Calu3 (cell line): ENCODE data around the gene RAB11FIP5. TPM values are rescaled to one million over a fixed set of nuclear protein-coding genes. Genes with fewer than 3 reads are reported as not detected.

ENCODE experiments used
- BruUV-seq: library from RNA; stranded (reverse); fragments of 400-500 nt; replicated peaks from 2 replicates; lab custom pipeline; 2021; lab: Mats Ljungman, UMichigan
- CTCF ChIA-PET: fragments of 300-600 bp; sonication (Branson Sonifier 250); formaldehyde crosslinking; loops from one replicate; lab custom pipeline; 2022; ENCODE audit warnings: antibody characterized with exemption; lab: Charles Lee
- DNase-seq: peaks from one replicate; pipeline ENCODE4 v3.0.0; 2022
- H3K27ac Mint-ChIP-seq: one replicate; pipeline ENCODE4 v1.8.0; 2022; ENCODE audit warnings: mixed read lengths; ENCODE audit not compliant: unreplicated experiment
- H3K27me3 Mint-ChIP-seq: one replicate; pipeline ENCODE4 v1.8.0; 2022; ENCODE audit warnings: mixed read lengths; ENCODE audit not compliant: unreplicated experiment
- H3K36me3 Mint-ChIP-seq: one replicate; pipeline ENCODE4 v1.8.0; 2022; ENCODE audit warnings: mild to moderate bottlenecking, moderate library complexity, mixed read lengths; ENCODE audit not compliant: insufficient read depth, unreplicated experiment
- H3K4me1 Mint-ChIP-seq: one replicate; pipeline ENCODE4 v1.8.0; 2022; ENCODE audit warnings: mild to moderate bottlenecking, low read depth, mixed read lengths; ENCODE audit not compliant: unreplicated experiment
- H3K4me3 Mint-ChIP-seq: one replicate; pipeline ENCODE4 v1.8.0; 2022; ENCODE audit warnings: mild to moderate bottlenecking, low read depth, moderate library complexity, mixed read lengths; ENCODE audit not compliant: unreplicated experiment
- H3K9me3 Mint-ChIP-seq: one replicate; pipeline ENCODE4 v1.8.0; 2022; ENCODE audit warnings: low read depth, mixed read lengths; ENCODE audit not compliant: unreplicated experiment
- intact Hi-C: fragments of 100-400 bp; cut with micrococcal nuclease; formaldehyde crosslinking; loops from one replicate; pipeline ENCODE4 v1.10.0; 2022; ENCODE audit not compliant: unreplicated experiment
- total RNA-seq: library from RNA; stranded (reverse); gene quantifications from 2 replicates; pipeline ENCODE4 v1.2.3, GENCODE V29; 2022
- TF ChIP-seq, protein P1 (sequence below): fragments of 200-600 bp; IDR thresholded peaks from one replicate; pipeline ENCODE4 v1.8.0; 2022; ENCODE audit warnings: antibody characterized with exemption; ENCODE audit not compliant: unreplicated experiment

Gene RAB11FIP5
- total RNA-seq, 1 experiment from 2014 or later: 20.2 TPM

DNA sequence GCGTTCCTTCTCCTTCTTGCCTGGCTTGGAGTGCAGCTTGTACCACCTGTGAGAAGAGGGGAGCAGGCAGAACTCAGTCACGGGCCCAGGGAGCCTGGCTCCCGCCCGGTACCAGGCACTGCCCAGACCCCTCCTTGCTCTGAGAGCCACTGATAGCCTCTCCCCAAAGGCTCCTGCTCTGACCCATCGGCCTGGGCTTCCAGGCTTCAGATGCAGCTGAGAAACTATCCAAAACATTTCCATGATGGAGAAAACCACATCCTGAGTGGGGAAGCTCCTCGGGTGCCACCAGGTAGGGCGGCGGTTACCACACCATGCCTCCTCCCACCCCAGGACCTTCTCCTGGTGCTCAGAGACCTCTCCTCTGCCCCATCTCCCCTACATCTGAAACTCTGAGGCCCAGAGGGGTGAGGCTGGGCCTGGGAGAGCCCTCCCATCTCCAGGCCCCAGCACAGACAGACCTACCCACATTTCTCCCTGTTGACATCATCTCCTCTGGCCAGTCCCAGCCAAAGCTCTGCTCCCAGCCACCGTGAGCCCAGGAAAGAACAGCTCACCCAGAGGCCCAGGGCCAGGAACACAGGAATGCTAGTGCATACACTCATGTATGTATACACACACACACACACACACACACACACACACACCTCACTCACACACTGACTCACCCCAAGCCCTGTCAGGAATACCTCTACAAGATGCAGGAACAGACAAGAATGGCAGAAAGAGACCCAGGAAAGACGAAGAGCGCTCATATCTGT is 23.3 kb downstream of the RAB11FIP5 start:
- CTCF ChIA-PET: interaction anchor here (1.0 to 1.2 kb wide), 2 partner anchors 22 to 88 kb away, joined by 4 to 8 read pairs; no protein-coding TSS in a partner anchor
- intact Hi-C loops: no loop called here
- no peak overlapping the region for H3K27ac Mint-ChIP-seq
- BruUV-seq: no TSS peak
- DNase-seq: peak; percentile 67
- TF ChIP-seq, protein P1, sequence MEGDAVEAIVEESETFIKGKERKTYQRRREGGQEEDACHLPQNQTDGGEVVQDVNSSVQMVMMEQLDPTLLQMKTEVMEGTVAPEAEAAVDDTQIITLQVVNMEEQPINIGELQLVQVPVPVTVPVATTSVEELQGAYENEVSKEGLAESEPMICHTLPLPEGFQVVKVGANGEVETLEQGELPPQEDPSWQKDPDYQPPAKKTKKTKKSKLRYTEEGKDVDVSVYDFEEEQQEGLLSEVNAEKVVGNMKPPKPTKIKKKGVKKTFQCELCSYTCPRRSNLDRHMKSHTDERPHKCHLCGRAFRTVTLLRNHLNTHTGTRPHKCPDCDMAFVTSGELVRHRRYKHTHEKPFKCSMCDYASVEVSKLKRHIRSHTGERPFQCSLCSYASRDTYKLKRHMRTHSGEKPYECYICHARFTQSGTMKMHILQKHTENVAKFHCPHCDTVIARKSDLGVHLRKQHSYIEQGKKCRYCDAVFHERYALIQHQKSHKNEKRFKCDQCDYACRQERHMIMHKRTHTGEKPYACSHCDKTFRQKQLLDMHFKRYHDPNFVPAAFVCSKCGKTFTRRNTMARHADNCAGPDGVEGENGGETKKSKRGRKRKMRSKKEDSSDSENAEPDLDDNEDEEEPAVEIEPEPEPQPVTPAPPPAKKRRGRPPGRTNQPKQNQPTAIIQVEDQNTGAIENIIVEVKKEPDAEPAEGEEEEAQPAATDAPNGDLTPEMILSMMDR: no peak
- no peaks in the 10 kb centered on the region for H3K9me3 Mint-ChIP-seq
- no peak overlapping the region for H3K4me3 Mint-ChIP-seq
- H3K4me1 Mint-ChIP-seq: peaks cover 34% of the 10 kb centered on the region
- no peaks in the 10 kb centered on the region for H3K27me3 Mint-ChIP-seq
- H3K36me3 Mint-ChIP-seq: peaks cover 4% of the 10 kb centered on the region

DNA sequence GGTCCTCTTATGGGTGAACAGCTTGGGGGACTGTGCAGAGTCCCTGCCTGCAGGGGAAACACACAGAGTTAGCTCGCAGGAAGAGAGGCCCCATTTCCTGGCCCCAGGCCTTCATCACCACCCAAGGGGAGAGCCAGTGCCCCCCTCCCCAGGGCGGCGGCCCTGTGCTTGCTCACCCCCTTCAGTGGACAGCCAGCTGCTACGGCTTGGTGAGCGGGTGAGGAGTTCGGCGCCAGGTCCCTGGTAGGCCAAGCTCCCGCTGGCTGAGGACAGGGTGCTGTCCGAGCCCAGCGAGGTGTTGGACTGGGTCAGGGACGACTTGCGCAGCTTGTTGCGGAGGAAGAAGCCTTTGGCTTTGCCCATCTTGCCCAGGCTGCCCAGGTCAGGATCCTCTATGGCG is 24.0 kb downstream of the RAB11FIP5 start:
- H3K27ac Mint-ChIP-seq: no peak overlapping the region
- DNase-seq: no peak
- H3K36me3 Mint-ChIP-seq: peaks cover 4% of the 10 kb centered on the region
- intact Hi-C loops: no loop called here
- no peaks in the 10 kb centered on the region for H3K27me3 Mint-ChIP-seq
- H3K4me3 Mint-ChIP-seq: no peak overlapping the region
- TF ChIP-seq, protein P1: no peak
- peaks cover 36% of the 10 kb centered on the region for H3K4me1 Mint-ChIP-seq
- TSS peak; percentile 22 for BruUV-seq
- H3K9me3 Mint-ChIP-seq: no peaks in the 10 kb centered on the region
- CTCF ChIA-PET: interaction anchor here (0.5 to 1.2 kb wide), 2 partner anchors 23 to 796 kb away, joined by 3 to 4 read pairs; no protein-coding TSS in a partner anchor

DNA sequence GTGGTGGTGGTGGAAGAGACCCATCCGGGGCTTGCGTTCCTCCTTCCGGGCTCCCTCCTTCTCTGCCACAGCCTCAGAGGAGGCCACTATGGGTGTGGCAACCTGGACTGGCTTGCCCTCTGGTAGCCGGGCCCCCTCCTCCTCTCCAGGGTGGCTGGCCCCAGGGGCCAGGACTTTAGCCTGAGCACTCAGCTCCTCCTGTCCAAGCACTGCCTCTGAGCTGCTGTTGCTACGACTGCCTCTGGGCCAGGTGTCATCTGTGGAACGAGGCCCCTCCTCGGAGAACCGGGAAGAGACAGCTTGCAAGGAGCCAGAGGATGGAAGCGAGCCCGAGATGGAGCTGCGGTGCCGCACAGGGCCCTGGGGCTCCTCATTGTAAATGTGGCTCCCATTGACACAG is 24.5 kb downstream of the RAB11FIP5 start:
- CTCF ChIA-PET: interaction anchor here (0.5 kb wide), 1 partner anchor 796 kb away, joined by 3 read pairs; no protein-coding TSS in a partner anchor
- no peaks in the 10 kb centered on the region for H3K9me3 Mint-ChIP-seq
- intact Hi-C loops: no loop called here
- H3K27ac Mint-ChIP-seq: no peak overlapping the region
- peaks cover 4% of the 10 kb centered on the region for H3K36me3 Mint-ChIP-seq
- DNase-seq: no peak
- H3K4me3 Mint-ChIP-seq: no peak overlapping the region
- peaks cover 36% of the 10 kb centered on the region for H3K4me1 Mint-ChIP-seq
- BruUV-seq: no TSS peak
- TF ChIP-seq, protein P1: no peak
- H3K27me3 Mint-ChIP-seq: no peaks in the 10 kb centered on the region

DNA sequence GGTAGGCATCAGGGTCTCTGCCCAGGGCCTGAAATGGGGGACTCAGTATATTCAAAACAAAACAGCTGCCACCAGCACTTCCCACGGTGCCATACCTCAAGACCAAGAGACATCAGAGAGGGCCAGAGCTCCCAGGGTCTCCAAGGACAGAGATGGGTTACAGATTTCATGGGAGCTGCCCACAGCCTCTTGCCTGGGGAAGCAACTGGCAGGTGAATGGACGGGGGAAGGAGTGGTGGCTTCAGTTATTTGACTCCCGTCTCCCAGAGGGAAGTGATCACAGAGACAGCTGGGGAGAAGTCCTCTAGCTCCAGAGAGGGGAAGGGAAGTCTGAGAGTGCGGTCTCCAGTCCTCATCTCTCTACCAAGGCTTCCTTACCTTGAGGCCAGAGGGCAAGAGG is 25.4 kb downstream of the RAB11FIP5 start:
- Mint-ChIP-seq H3K36me3 (peaks cover 4% of the 10 kb centered on the region), H3K27me3 (no peaks in the 10 kb centered on the region), H3K27ac (no peak overlapping the region), H3K4me1 (peaks cover 36% of the 10 kb centered on the region), H3K9me3 (no peaks in the 10 kb centered on the region), H3K4me3 (no peak overlapping the region)
- intact Hi-C loops: no loop called here
- CTCF ChIA-PET: no interaction called here
- no peak for DNase-seq
- TF ChIP-seq, protein P1: no peak
- no TSS peak for BruUV-seq
